Stimulated activated CD8-positive, alpha-beta memory T cell treated with anti-CD3 and anti-CD28 coated beads, Interleukin-4, amount 100 ng/mL, for 4 hours (primary cell): ENCODE data around the gene NUFIP1.
"Not testable (repeated sequence)": the region's sequence is repeated elsewhere in the genome, so short reads cannot be mapped to it uniquely, and the experiment has no call there.

Source experiments
- DNase-seq, 2 donors: peaks; one replicate each; pipeline ENCODE4 v3.0.0-alpha.2; 2020; ENCODE audit warnings: low read depth in 2 of 2, low spot score in 1 of 2

The NUFIP1 gene

GRCh38 chr13:44920013-44920412 is 69.3 kb downstream of the NUFIP1 start:
- no peak for DNase-seq

- DNase-seq: no peak
These were observed 70.0 kb downstream of the NUFIP1 start for GRCh38 chr13:44919104-44919804.

GRCh38 chr13:44918326-44919103 is 70.8 kb downstream of the NUFIP1 start:
- DNase-seq: peak; percentile 57 to 61

DNA sequence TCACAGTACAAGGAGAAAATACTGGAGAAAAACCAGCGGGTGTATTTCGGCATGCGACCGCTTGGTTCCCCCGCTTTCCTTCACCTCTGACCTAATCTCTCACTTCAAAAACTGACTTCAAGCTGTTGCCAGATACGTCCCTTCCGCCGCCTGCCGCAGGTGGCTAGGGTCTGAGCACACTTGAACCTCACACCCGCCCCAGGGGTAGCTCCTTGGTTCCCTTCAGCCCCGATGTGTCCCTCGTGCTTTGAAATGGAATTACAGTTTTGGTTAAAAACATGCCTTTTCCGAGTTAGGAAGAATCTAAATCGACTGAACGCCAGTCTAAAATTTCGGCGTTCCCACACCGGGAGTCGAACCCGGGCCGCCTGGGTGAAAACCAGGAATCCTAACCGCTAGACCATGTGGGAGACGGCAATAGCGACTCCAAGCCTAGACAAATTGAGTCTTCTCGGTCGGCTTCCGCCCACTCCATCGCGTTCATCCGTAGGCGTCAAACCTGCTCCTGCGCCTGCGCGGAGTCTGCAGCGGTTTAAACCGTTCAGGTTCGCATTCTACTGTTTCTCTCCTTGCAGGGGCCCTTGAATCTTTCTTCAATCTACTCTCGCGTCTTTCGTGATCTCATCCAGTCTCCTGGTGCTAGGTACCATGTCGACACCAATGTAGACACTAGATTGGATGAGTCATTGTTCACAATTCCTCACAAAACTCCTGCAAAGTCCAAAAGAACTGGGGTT is 71.5 kb downstream of the NUFIP1 start:
- peak; percentile 90 to 97 for DNase-seq

- DNase-seq: no peak
These were observed 76.8 kb downstream of the NUFIP1 start for GRCh38 chr13:44912278-44913016.

GRCh38 chr13:44908712-44909111 is 80.6 kb downstream of the NUFIP1 start:
- no peak for DNase-seq

- no peak for DNase-seq
These were observed 81.0 kb downstream of the NUFIP1 start for GRCh38 chr13:44908266-44908665.

DNA sequence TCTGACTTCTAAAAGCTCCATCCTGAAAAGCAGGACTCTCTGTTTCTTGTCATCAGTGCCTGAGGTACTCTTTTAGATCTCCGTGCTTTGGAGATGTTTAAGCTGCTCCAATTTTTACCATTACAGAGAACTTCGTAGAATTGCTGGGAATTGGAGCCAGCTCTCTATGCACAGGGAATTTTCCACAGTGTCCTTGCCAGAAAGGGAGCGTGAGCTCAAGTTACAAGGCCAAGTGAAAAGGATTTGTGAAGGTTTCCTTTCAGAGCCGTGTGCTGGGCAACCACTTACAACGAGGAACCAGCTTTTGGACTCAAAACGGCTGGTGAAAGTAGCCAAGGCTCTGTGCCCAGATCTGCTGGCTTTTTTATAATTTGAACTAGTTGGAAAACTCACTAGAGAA is 82.6 kb downstream of the NUFIP1 start:
- no peak for DNase-seq

GRCh38 chr13:44906230-44906629 is 83.0 kb downstream of the NUFIP1 start:
- no peak for DNase-seq

GRCh38 chr13:44905556-44905955 is 83.7 kb downstream of the NUFIP1 start:
- no peak for DNase-seq

DNA sequence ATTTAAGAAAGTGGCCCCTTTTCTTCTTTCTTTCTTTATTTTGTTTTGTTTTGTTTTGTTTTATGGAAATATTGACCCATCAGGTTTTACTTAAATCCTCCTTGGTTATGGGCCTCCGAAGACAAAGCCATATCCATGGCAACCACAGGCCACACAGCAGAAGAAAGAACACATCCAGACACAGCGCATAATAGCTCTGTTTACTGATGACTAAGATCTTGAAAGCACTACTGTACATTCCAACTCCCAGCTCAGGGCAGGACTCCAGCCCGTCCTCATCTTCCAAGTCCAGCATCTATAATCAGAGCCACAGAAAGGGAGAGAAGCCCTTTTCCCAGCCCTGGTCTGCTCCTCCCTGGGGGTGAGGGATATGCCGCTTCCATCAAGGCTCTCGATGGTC is 84.3 kb downstream of the NUFIP1 start:
- DNase-seq: no peak

GRCh38 chr13:44903574-44903985 is 85.7 kb downstream of the NUFIP1 start:
- no peak for DNase-seq

DNA sequence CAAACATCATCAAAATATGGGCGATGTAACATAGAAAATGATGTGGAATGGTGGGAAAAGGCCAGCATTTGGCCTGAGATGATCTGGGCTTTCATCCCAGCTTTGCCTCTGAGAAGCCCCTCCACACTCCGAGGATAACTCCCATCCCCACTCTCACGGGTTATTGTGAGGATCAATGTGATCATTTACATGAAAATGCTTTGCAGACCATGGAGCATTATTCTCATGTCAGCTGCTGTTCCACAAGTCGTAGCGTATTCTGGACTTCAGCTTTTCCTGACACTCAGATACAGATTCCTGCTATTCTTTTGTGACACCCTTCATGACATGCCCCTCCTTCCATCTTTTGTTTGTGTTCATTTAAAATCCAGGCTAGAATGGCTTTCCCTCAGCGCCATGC is 86.5 kb downstream of the NUFIP1 start:
- DNase-seq: no peak

GRCh38 chr13:44899967-44900366 is 89.3 kb downstream of the NUFIP1 start:
- no peak for DNase-seq

- not testable (repeated sequence) for DNase-seq
These were observed 91.0 kb downstream of the NUFIP1 start for GRCh38 chr13:44898308-44898707.

GRCh38 chr13:44895953-44896335 is 93.3 kb downstream of the NUFIP1 start:
- DNase-seq: no peak

GRCh38 chr13:44895264-44895952 is 93.9 kb downstream of the NUFIP1 start:
- DNase-seq: no peak

DNA sequence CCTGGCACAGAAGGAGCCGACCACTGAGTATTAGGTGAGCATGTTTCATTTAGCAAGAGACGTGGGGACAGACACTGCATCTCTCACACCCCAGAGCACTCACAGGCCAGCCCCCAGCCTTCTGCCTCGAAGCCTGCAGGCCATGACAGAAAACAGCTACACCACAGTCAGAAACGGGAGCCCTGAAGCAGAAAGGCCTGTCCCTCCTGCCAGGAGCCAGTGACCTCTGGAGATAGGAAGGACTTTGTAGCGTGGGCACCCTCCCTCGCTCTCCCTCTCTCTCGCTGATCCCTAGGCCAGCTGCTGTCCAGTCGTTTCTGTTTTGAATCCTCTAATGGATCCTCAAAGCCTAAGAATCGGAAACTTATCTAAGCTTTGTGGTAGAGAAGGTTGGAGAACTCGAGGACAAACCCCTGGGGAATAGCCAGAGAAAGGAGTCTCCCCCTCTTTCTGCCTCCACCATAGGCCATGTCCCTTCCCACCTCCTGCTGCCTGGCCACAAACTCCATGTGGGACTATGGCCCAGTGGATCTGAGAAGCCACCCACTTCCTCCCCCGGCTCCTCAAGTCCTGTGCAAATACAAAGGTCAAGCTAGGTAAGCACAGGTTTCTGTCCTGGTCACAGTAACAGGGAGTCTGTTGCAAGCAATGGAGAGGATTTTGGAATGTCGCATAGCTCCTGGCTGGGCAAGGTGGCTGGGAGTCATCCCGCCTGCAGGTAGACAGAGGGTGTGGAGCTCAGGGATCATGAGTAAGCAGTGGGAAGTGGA is 95.1 kb downstream of the NUFIP1 start:
- no peak for DNase-seq
